GM12872 (cell line): ENCODE results near the gene SBSN.

Source experiments
- TF ChIP-seq, protein P1 (sequence below): IDR thresholded peaks from 3 replicates; pipeline ENCODE4 v1.5.1; 2011; ENCODE audit warnings: low read depth, mild to moderate bottlenecking, low read length, moderate library complexity; ENCODE audit not compliant: insufficient read depth

The SBSN gene

GRCh38 chr19:35529241-35530218 lies 1.4 kb upstream of the SBSN start:
- TF ChIP-seq, protein P1, sequence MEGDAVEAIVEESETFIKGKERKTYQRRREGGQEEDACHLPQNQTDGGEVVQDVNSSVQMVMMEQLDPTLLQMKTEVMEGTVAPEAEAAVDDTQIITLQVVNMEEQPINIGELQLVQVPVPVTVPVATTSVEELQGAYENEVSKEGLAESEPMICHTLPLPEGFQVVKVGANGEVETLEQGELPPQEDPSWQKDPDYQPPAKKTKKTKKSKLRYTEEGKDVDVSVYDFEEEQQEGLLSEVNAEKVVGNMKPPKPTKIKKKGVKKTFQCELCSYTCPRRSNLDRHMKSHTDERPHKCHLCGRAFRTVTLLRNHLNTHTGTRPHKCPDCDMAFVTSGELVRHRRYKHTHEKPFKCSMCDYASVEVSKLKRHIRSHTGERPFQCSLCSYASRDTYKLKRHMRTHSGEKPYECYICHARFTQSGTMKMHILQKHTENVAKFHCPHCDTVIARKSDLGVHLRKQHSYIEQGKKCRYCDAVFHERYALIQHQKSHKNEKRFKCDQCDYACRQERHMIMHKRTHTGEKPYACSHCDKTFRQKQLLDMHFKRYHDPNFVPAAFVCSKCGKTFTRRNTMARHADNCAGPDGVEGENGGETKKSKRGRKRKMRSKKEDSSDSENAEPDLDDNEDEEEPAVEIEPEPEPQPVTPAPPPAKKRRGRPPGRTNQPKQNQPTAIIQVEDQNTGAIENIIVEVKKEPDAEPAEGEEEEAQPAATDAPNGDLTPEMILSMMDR: no peak

DNA sequence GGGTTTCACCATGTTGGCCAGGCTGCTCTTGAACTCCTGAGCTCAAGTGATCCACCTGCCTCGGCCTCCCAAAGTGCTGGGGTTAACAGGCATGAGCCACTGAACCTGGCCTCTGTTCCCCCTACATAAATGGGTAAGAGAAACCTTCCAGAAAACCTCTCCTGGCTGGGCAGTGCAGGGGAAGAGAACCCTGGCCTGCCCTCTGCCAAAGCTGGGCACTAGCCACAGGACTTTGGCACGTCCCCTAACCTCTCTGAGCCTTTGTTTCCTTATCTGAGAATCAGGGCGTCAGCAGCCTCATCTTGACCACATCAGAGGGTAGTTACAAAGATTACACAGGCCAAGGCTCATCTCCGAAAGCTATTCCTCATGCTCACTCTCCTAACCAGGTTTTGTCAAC lies 2.2 kb downstream of the SBSN start:
- TF ChIP-seq, protein P1: no peak

DNA sequence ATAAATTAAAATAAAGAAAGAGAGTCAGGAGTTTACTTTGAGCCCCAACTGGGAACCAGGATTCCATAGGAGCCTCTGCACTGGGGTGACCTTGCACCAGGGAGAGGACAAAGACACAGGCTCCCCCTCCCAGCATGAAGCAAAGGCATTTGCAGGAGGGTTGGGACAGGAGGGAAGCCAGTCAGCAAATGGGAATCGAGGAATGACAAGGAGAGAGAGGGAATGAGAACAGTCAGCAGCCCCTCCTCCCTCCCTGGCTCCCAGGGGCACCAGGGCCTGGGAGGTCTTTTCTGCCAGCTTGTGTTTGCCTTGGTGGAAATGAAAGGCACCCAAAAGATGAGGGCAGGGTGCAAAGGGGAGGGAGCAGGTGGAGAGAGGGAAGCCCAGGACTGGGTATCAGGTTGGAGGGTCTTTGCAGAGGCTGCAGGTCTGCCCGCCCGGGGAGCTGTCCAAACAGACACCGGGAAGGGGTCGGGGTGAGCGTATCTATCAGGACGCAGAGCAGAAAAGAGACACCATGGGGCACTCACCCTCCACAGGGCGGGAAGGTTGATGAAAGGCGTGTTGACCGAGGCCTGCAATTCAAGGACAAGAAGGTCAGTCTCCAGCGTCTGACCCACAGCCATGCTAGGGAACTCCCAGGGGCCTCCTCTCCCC lies 3.8 kb downstream of the SBSN start:
- TF ChIP-seq, protein P1: no peak

- TF ChIP-seq, protein P1: no peak
These were observed 5.3 kb downstream of the SBSN start for GRCh38 chr19:35522745-35523327.

DNA sequence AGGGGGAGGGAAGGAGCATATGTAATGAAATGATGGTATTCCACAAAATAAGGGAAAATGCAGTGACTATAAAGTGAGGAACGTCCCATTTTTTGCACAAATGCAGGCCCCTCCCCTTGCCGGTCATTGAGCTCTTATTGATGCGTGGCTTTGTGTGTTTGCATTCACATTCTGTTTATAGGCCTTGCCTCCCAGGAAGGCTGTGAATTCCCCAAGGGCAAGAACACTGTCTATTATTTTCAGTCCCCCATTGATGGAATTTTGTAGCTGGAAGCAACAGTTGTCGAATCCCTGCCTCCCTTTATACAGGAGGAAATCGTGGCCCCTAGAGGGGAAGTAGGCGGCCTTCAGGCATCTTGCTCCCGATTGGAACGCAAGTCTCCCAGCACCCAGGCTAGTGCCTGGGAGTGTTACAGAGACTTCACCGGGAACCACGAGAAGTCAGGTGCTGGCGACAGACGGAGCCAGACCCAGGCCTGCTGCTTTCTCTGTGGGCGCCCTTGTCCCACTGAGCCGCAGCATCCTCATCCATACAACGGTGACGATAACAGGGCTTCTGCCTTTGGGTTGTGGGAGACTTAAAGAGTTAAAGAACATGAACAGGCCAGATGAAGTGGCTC lies 6.9 kb downstream of the SBSN start:
- TF ChIP-seq, protein P1: no peak

- TF ChIP-seq, protein P1: no peak
These were observed 8.8 kb downstream of the SBSN start for GRCh38 chr19:35519291-35519690.

GRCh38 chr19:35518313-35518712 lies 9.8 kb downstream of the SBSN start:
- TF ChIP-seq, protein P1: no peak
